SK-N-SH treated with all-trans-retinoic acid at 6 μM for 48 hours (cell line): Measurements from ENCODE around the gene SIPA1.

Experiments
- ATAC-seq: fragments of 200-7000 bp; cut with Tn5 transposase; 3 replicates; pipeline ENCODE4 v1.9.1; 2020; ENCODE audit warnings: mild to moderate bottlenecking, moderate library complexity
- ARNTL ChIP-seq: fragments of 450-650 bp; formaldehyde crosslinking; IDR thresholded peaks from 2 replicates; pipeline ENCODE4 v1.5.0; 2020; ENCODE audit warnings: low read depth, mild to moderate bottlenecking, moderate library complexity, borderline replicate concordance
- BACH2 ChIP-seq: fragments of 250-450 bp; sonication (Bioruptor Pico); IDR thresholded peaks from 2 replicates; pipeline ENCODE4 v1.9.0; 2021; ENCODE audit warnings: mild to moderate bottlenecking, borderline replicate concordance
- CSDC2 ChIP-seq: fragments of 250-450 bp; sonication (Bioruptor Pico); IDR thresholded peaks from 2 replicates; pipeline ENCODE4 v1.5.0; 2020; ENCODE audit warnings: mild to moderate bottlenecking, moderate library complexity
- ESRRG ChIP-seq: fragments of 250-450 bp; sonication (Bioruptor Pico); IDR thresholded peaks from 2 replicates; pipeline ENCODE4 v1.6.1; 2021; ENCODE audit warnings: mild to moderate bottlenecking
- GLIS3 ChIP-seq: fragments of 250-450 bp; sonication (Bioruptor Pico); IDR thresholded peaks from 2 replicates; pipeline ENCODE4 v1.5.0; 2020; ENCODE audit warnings: mild to moderate bottlenecking, moderate library complexity
- OSR1 ChIP-seq: fragments of 250-450 bp; sonication (Bioruptor Pico); IDR thresholded peaks from 2 replicates; pipeline ENCODE4 v1.8.0; 2022; ENCODE audit warnings: moderate library complexity, mild to moderate bottlenecking, inconsistent platforms
- PPARA ChIP-seq: fragments of 250-450 bp; sonication (Bioruptor Pico); IDR thresholded peaks from 2 replicates; pipeline ENCODE4 v1.5.0; 2020; ENCODE audit warnings: mild to moderate bottlenecking, borderline replicate concordance
- RARB ChIP-seq: fragments of 250-450 bp; sonication (Bioruptor Pico); IDR thresholded peaks from 2 replicates; pipeline ENCODE4 v1.8.0; 2021; ENCODE audit warnings: mild to moderate bottlenecking, moderate library complexity
- SNAI2 ChIP-seq: fragments of 250-450 bp; sonication (Bioruptor Pico); IDR thresholded peaks from 2 replicates; pipeline ENCODE4 v1.5.0; 2020; ENCODE audit warnings: mild to moderate bottlenecking, moderate library complexity
- TCF4 ChIP-seq: fragments of 250-450 bp; sonication (Bioruptor Pico); IDR thresholded peaks from 2 replicates; pipeline ENCODE4 v1.8.0; 2021; ENCODE audit warnings: mild to moderate bottlenecking, moderate library complexity, borderline replicate concordance
- TOX ChIP-seq: fragments of 250-450 bp; sonication (Bioruptor Pico); IDR thresholded peaks from 2 replicates; pipeline ENCODE4 v1.8.0; 2021; ENCODE audit warnings: mild to moderate bottlenecking, moderate library complexity, borderline replicate concordance
- ZC3H10 ChIP-seq: fragments of 250-450 bp; sonication (Bioruptor Pico); IDR thresholded peaks from 2 replicates; pipeline ENCODE4 v1.5.1; 2021; ENCODE audit warnings: mild to moderate bottlenecking, moderate library complexity
- ZFP3 ChIP-seq: fragments of 250-450 bp; sonication (Bioruptor Pico); IDR thresholded peaks from 2 replicates; pipeline ENCODE4 v1.5.0; 2020; ENCODE audit warnings: mild to moderate bottlenecking, moderate library complexity
- ZFP30 ChIP-seq: fragments of 450-650 bp; formaldehyde crosslinking; IDR thresholded peaks from 2 replicates; pipeline ENCODE4 v1.5.0; 2022; ENCODE audit warnings: mild to moderate bottlenecking, moderate library complexity
- ZNF565 ChIP-seq: fragments of 450-650 bp; formaldehyde crosslinking; conservative IDR thresholded peaks from 2 replicates; pipeline ENCODE4 v1.5.0; 2020; ENCODE audit warnings: low read depth, mild to moderate bottlenecking, moderate library complexity
- ZNF70 ChIP-seq: fragments of 450-650 bp; formaldehyde crosslinking; IDR thresholded peaks from 2 replicates; pipeline ENCODE4 v1.5.0; 2020; ENCODE audit warnings: mild to moderate bottlenecking, moderate library complexity
- ZNF8 ChIP-seq: fragments of 450-650 bp; formaldehyde crosslinking; IDR thresholded peaks from 2 replicates; pipeline ENCODE4 v1.5.0; 2020; ENCODE audit warnings: mild to moderate bottlenecking, moderate library complexity
- TF ChIP-seq, protein P1 (sequence below): fragments of 250-450 bp; sonication (Bioruptor Pico); IDR thresholded peaks from 2 replicates; pipeline ENCODE4 v1.5.1; 2020; ENCODE audit warnings: low read depth, mild to moderate bottlenecking, moderate library complexity
- TF ChIP-seq, protein P2 (sequence below): fragments of 250-450 bp; sonication (Bioruptor Pico); IDR thresholded peaks from 2 replicates; pipeline ENCODE4 v1.8.0; 2020; ENCODE audit warnings: mild to moderate bottlenecking, moderate library complexity, borderline replicate concordance
- TF ChIP-seq, protein P3 (sequence below): fragments of 250-450 bp; sonication (Bioruptor Pico); IDR thresholded peaks from 2 replicates; pipeline ENCODE4 v1.8.0; 2021; ENCODE audit warnings: low read depth, mild to moderate bottlenecking, moderate library complexity, borderline replicate concordance
- TF ChIP-seq, protein P4 (sequence below): fragments of 250-450 bp; sonication (Bioruptor Pico); IDR thresholded peaks from 2 replicates; pipeline ENCODE4 v1.5.1; 2021; ENCODE audit warnings: mild to moderate bottlenecking, moderate library complexity

The SIPA1 gene

DNA sequence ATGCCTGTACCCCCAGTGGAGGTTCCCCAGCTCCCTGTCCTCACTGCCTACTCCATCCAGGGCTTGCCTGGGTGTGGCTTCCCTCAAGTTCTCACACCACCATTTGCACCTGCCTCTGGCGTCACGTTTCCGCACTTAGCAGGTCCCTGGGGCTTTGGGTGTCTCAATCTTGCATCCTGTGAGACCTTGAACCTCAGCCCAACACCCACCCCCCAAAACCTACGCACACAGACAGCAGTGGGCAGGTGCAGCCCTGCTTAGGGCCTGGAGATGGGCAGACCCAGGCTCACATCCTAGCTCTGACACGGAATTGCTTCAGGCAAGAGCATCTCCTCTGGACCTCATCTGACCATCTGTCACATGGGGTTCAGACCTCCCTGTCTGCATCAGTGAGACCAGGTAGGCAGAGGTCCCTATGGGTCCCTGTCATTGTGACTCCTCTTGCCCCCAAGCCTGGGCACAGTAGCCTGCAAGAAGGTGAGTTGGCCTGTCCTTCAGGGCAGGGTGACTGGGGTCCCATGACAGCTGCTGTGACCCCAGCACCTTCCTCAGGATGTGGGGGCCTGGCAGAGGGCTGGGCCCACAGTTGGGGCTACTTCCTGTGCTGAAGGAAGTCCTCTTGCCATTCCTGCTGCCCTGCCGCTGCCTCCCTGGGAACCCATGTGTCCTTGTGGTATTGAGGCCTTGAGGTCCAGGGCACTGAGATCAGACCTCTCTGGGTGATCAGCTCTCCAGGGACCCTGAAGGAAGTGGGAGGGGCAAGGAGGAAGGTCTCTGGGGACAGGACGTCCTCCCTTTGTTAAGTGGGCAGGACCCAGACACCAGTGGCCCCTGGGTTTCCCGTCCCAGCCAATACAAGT, 2.0 kb downstream of the SIPA1 start:
- ATAC-seq: no peak
- TF ChIP-seq, protein P1, sequence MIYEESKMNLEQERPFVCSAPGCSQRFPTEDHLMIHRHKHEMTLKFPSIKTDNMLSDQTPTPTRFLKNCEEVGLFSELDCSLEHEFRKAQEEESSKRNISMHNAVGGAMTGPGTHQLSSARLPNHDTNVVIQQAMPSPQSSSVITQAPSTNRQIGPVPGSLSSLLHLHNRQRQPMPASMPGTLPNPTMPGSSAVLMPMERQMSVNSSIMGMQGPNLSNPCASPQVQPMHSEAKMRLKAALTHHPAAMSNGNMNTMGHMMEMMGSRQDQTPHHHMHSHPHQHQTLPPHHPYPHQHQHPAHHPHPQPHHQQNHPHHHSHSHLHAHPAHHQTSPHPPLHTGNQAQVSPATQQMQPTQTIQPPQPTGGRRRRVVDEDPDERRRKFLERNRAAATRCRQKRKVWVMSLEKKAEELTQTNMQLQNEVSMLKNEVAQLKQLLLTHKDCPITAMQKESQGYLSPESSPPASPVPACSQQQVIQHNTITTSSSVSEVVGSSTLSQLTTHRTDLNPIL: no peak

DNA sequence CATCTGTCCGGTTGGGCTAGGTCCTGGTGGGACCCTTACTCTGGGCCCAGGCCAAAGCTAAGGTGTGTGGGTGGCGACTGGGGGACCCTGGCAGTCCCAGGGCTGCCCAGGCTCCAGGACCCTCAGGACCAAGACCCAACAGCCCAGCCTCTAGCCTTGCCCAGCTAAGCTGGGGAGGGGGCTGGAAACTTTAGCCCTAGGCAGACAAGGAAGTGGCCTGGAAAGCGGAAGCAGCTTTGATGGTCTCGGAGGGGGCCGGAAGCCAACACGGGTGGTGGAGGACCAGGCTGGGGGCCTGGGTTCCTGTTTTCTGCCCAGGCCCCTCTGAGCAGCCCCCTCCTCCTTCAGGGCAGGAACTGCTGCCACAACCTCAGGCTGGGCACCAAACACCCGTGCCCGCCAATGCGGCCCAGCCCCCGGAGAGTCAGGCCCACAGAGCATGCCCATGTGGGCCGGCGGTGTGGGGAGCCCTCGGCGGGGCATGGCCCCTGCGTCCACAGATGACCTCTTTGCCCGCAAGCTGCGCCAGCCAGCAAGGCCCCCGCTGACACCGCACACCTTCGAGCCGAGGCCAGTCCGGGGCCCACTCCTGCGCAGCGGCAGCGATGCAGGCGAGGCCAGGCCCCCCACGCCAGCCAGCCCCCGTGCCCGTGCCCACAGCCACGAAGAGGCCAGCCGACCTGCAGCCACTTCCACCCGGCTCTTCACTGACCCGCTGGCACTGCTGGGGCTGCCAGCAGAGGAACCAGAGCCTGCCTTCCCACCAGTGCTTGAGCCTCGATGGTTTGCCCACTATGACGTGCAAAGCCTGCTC, 2.8 kb downstream of the SIPA1 start:
- TF ChIP-seq ZNF8 (CRISPR knock-in tag) (no peak), OSR1 (no peak), ZNF70 (CRISPR knock-in tag) (no peak), TOX (CRISPR knock-in tag) (no peak), ZFP30 (no peak), PPARA (no peak), SNAI2 (CRISPR knock-in tag) (no peak), ESRRG (CRISPR knock-in tag) (no peak), RARB (CRISPR knock-in tag) (no peak), CSDC2 (CRISPR knock-in tag) (no peak), GLIS3 (CRISPR knock-in tag) (no peak), TCF4 (CRISPR knock-in tag) (no peak), BACH2 (CRISPR knock-in tag) (no peak), ARNTL (CRISPR knock-in tag) (no peak), ZC3H10 (CRISPR knock-in tag) (no peak), ZFP3 (no peak), ZNF565 (CRISPR knock-in tag) (no peak)
- TF ChIP-seq, protein P2, sequence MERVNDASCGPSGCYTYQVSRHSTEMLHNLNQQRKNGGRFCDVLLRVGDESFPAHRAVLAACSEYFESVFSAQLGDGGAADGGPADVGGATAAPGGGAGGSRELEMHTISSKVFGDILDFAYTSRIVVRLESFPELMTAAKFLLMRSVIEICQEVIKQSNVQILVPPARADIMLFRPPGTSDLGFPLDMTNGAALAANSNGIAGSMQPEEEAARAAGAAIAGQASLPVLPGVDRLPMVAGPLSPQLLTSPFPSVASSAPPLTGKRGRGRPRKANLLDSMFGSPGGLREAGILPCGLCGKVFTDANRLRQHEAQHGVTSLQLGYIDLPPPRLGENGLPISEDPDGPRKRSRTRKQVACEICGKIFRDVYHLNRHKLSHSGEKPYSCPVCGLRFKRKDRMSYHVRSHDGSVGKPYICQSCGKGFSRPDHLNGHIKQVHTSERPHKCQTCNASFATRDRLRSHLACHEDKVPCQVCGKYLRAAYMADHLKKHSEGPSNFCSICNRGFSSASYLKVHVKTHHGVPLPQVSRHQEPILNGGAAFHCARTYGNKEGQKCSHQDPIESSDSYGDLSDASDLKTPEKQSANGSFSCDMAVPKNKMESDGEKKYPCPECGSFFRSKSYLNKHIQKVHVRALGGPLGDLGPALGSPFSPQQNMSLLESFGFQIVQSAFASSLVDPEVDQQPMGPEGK (CRISPR knock-in tag): no peak
- TF ChIP-seq, protein P1: no peak
- TF ChIP-seq, protein P3, sequence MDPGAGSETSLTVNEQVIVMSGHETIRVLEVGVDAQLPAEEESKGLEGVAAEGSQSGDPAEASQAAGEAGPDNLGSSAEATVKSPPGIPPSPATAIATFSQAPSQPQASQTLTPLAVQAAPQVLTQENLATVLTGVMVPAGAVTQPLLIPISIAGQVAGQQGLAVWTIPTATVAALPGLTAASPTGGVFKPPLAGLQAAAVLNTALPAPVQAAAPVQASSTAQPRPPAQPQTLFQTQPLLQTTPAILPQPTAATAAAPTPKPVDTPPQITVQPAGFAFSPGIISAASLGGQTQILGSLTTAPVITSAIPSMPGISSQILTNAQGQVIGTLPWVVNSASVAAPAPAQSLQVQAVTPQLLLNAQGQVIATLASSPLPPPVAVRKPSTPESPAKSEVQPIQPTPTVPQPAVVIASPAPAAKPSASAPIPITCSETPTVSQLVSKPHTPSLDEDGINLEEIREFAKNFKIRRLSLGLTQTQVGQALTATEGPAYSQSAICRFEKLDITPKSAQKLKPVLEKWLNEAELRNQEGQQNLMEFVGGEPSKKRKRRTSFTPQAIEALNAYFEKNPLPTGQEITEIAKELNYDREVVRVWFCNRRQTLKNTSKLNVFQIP (CRISPR knock-in tag): no peak
- no peak for ATAC-seq

DNA sequence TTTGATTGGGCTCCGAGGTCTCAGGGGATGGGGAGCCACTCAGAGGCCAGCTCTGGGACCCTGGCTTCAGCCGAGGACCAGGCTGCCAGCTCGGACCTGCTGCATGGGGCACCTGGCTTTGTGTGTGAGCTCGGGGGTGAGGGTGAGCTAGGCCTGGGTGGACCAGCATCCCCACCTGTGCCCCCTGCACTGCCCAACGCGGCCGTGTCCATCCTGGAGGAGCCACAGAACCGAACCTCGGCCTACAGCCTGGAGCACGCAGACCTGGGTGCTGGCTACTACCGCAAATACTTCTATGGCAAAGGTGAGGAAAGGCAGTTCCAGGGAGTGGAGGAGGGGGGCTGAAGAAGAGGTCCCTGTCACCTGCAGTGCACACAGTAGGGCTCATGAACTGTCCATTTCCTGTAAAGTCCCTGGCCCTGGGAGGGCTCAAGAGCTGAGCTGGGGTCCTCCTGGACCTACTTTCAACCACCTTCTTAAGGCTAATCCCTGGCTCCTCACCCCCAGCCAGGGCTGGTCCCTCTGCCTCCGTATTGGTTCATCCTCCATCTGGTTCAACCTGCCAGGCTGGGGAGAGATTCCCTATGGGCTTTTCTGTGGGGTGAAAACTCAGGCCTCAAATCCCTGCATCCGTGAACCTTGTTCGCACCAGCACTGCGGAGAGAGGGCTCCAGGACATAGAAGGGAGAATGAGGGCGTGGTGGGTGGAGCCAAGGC, 3.6 kb downstream of the SIPA1 start:
- ATAC-seq: no peak
- TF ChIP-seq ZNF565 (CRISPR knock-in tag) (no peak), PPARA (no peak), CSDC2 (CRISPR knock-in tag) (no peak), ZC3H10 (CRISPR knock-in tag) (no peak), ZFP30 (no peak), TCF4 (CRISPR knock-in tag) (no peak), OSR1 (no peak), GLIS3 (CRISPR knock-in tag) (no peak)
- TF ChIP-seq, protein P1: no peak
- TF ChIP-seq, protein P3 (CRISPR knock-in tag): no peak
- TF ChIP-seq, protein P4, sequence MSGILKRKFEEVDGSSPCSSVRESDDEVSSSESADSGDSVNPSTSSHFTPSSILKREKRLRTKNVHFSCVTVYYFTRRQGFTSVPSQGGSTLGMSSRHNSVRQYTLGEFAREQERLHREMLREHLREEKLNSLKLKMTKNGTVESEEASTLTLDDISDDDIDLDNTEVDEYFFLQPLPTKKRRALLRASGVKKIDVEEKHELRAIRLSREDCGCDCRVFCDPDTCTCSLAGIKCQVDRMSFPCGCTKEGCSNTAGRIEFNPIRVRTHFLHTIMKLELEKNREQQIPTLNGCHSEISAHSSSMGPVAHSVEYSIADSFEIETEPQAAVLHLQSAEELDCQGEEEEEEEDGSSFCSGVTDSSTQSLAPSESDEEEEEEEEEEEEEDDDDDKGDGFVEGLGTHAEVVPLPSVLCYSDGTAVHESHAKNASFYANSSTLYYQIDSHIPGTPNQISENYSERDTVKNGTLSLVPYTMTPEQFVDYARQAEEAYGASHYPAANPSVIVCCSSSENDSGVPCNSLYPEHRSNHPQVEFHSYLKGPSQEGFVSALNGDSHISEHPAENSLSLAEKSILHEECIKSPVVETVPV (CRISPR knock-in tag): no peak
